GM21723 (cell line): Measurements from ENCODE around the gene MAPK8IP1.

Experiments
- ATAC-seq: cut with Tn5 transposase; IDR thresholded peaks from one replicate; pipeline ENCODE4 v1.9.1; 2021; ENCODE audit warnings: mild to moderate bottlenecking, moderate library complexity; ENCODE audit not compliant: unreplicated experiment

MAPK8IP1 gene

GRCh38 chr11:45924036-45924915 is 38.8 kb downstream of the MAPK8IP1 start:
- no peak for ATAC-seq

- ATAC-seq, result no peak
Measured at GRCh38 chr11:45924927-45925326, 39.5 kb downstream of the MAPK8IP1 start.

- no peak for ATAC-seq
Measured at GRCh38 chr11:45925550-45925949, 40.1 kb downstream of the MAPK8IP1 start.

- ATAC-seq, result no peak
Measured at GRCh38 chr11:45926001-45926401, 40.5 kb downstream of the MAPK8IP1 start.

GRCh38 chr11:45926536-45927331 is 41.3 kb downstream of the MAPK8IP1 start:
- no peak for ATAC-seq

GRCh38 chr11:45927332-45927683 is 41.9 kb downstream of the MAPK8IP1 start:
- ATAC-seq, result no peak

- no peak for ATAC-seq
Measured at GRCh38 chr11:45927684-45928413, 42.4 kb downstream of the MAPK8IP1 start.

GRCh38 chr11:45928535-45929215 is 43.2 kb downstream of the MAPK8IP1 start:
- ATAC-seq, result no peak

- no peak for ATAC-seq
Measured at GRCh38 chr11:45929486-45930030, 44.1 kb downstream of the MAPK8IP1 start.

- peak; percentile 91 for ATAC-seq
Measured at GRCh38 chr11:45930031-45930794, 44.8 kb downstream of the MAPK8IP1 start.

- ATAC-seq, result no peak
Measured at GRCh38 chr11:45930951-45931570, 45.6 kb downstream of the MAPK8IP1 start.

- ATAC-seq, result no peak
Measured at GRCh38 chr11:45931739-45932138, 46.3 kb downstream of the MAPK8IP1 start.

- no peak for ATAC-seq
Measured at GRCh38 chr11:45932217-45932616, 46.8 kb downstream of the MAPK8IP1 start.

- ATAC-seq, result peak; percentile 33
Measured at GRCh38 chr11:45933131-45933831, 47.8 kb downstream of the MAPK8IP1 start.

GRCh38 chr11:45933846-45934579 is 48.6 kb downstream of the MAPK8IP1 start:
- no peak for ATAC-seq

- ATAC-seq, result no peak
Measured at GRCh38 chr11:45934580-45935318, 49.3 kb downstream of the MAPK8IP1 start.

GRCh38 chr11:45935349-45936064 is 50.1 kb downstream of the MAPK8IP1 start:
- ATAC-seq, result no peak
